ENCODE results near the gene RAB20. TPM values are rescaled to one million over a fixed set of nuclear protein-coding genes. Genes with fewer than 3 reads are reported as not detected.

RAB20 gene
- total RNA-seq, 1 donor from 2014 or later = 13.8 TPM

DNA sequence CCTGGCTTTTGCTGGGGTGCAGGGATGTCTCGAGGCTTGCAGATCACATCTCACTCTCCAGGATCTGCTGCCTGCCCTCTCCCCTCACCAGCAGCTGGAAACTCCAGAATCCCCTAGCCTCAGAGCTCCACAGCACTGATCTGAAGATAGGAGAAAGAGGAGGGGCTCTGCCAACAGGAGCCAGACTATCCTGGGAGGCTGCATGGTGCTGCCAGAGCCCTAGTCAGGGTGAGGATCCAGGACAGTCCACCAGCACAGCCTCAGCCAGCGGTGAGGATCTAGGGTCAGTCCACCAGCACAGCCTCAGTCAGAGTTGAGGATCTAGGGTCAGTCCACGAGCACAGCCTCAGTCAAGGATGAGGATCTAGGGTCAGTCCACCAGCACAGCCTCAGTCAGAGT lies 65.2 kb downstream of the RAB20 start:
- Histone ChIP-seq H3K9me3 (replicated peaks) (no peaks in the 10 kb centered on the region), H3K4me3 (no peak overlapping the region), H3K36me3 (peaks cover 94% of the 10 kb centered on the region), H3K27ac (replicated peaks) (no peak overlapping the region), H3K4me1 (no peaks in the 10 kb centered on the region), H3K27me3 (ENCODE audit: low read depth) (no peaks in the 10 kb centered on the region)
- TF ChIP-seq, protein P1, sequence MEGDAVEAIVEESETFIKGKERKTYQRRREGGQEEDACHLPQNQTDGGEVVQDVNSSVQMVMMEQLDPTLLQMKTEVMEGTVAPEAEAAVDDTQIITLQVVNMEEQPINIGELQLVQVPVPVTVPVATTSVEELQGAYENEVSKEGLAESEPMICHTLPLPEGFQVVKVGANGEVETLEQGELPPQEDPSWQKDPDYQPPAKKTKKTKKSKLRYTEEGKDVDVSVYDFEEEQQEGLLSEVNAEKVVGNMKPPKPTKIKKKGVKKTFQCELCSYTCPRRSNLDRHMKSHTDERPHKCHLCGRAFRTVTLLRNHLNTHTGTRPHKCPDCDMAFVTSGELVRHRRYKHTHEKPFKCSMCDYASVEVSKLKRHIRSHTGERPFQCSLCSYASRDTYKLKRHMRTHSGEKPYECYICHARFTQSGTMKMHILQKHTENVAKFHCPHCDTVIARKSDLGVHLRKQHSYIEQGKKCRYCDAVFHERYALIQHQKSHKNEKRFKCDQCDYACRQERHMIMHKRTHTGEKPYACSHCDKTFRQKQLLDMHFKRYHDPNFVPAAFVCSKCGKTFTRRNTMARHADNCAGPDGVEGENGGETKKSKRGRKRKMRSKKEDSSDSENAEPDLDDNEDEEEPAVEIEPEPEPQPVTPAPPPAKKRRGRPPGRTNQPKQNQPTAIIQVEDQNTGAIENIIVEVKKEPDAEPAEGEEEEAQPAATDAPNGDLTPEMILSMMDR (IDR thresholded peaks at IDR 0.05; ENCODE audit: borderline replicate concordance) = no peak
- no peak for DNase-seq
- intact Hi-C loops (cut with micrococcal nuclease) = no loop called here

DNA sequence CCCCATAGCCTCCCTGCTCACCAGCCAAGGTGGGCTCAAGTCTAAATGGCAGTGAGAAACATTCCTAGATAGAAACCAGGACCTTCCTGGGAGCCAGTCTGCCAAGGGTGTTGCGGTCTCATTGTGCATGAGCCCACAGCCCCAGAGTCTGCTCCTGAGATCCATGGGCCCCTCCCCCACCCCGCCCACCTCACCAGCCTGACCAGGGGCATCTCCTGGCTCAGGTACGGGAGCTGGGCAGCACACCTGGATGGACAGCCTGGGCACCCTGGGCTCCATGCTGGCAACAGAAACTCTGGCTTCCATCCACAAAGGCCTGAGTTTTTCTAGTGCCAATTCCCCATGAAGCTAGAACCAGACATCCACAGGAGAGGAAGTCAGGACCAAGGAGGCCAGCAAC lies 65.6 kb downstream of the RAB20 start:
- intact Hi-C loops (cut with micrococcal nuclease) = no loop called here

DNA sequence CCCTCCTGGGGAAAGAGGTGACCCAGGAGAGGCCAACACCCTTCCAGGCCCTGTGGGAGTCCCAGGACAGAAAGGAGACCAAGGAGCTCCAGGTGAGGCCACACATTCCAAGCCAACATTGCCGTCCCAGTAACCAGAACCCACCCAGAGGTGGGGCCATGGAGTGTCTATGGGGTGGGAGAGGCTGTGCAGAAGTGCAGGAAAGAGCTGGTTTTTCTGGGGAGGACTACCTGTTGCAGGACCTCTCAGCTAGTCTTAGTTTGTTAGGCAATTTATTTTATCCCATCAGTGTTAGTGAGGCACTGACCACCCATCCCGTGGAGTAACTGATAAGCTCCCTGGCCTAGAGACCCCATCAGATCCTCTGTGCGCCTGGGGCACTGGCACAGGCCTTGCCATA lies 66.1 kb downstream of the RAB20 start:
- intact Hi-C loops (cut with micrococcal nuclease) = no loop called here
- Histone ChIP-seq H3K4me1 (no peaks in the 10 kb centered on the region), H3K4me3 (no peak overlapping the region), H3K9me3 (replicated peaks) (no peaks in the 10 kb centered on the region), H3K27me3 (ENCODE audit: low read depth) (no peaks in the 10 kb centered on the region), H3K36me3 (peaks cover 94% of the 10 kb centered on the region), H3K27ac (replicated peaks) (no peak overlapping the region)
- DNase-seq = no peak
- TF ChIP-seq, protein P1 (IDR thresholded peaks at IDR 0.05; ENCODE audit: borderline replicate concordance) = no peak

More for the DNA sequence above, 65.6 kb downstream of the RAB20 start:
- Histone ChIP-seq H3K27me3 (ENCODE audit: low read depth) (no peaks in the 10 kb centered on the region), H3K4me1 (no peaks in the 10 kb centered on the region), H3K9me3 (replicated peaks) (no peaks in the 10 kb centered on the region), H3K36me3 (peaks cover 94% of the 10 kb centered on the region), H3K27ac (replicated peaks) (no peak overlapping the region), H3K4me3 (no peak overlapping the region)
- TF ChIP-seq, protein P1 (IDR thresholded peaks at IDR 0.05; ENCODE audit: borderline replicate concordance) = no peak
- no peak for DNase-seq

DNA sequence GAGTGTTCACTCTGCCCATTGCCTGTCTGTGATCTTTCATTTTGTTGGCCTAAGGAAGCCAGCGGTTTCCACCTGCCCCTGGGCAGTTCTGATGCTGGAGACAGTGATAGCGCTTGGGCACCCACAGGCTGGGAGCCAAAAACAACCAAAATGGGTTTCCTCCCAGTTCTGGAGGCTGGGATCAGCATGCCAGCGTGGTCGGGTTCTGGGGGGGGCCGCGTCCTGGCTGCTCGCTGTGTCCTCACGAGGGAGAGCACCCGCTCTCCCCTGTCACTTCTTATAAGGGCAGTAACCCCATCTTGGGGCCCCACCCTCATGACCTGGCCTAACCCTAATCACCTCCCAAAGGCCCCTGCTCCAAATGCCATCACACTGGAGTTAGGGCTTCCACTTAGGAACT lies 67.9 kb downstream of the RAB20 start:
- H3K4me1 ChIP-seq = no peaks in the 10 kb centered on the region
- H3K27me3 ChIP-seq (ENCODE audit: low read depth) = no peaks in the 10 kb centered on the region
- TF ChIP-seq, protein P1 (IDR thresholded peaks at IDR 0.05; ENCODE audit: borderline replicate concordance) = no peak
- intact Hi-C loops (cut with micrococcal nuclease) = no loop called here
- peaks cover 94% of the 10 kb centered on the region for H3K36me3 ChIP-seq
- DNase-seq = no peak
- H3K4me3 ChIP-seq = no peak overlapping the region
- H3K9me3 ChIP-seq (replicated peaks) = no peaks in the 10 kb centered on the region
- no peak overlapping the region for H3K27ac ChIP-seq (replicated peaks)

DNA sequence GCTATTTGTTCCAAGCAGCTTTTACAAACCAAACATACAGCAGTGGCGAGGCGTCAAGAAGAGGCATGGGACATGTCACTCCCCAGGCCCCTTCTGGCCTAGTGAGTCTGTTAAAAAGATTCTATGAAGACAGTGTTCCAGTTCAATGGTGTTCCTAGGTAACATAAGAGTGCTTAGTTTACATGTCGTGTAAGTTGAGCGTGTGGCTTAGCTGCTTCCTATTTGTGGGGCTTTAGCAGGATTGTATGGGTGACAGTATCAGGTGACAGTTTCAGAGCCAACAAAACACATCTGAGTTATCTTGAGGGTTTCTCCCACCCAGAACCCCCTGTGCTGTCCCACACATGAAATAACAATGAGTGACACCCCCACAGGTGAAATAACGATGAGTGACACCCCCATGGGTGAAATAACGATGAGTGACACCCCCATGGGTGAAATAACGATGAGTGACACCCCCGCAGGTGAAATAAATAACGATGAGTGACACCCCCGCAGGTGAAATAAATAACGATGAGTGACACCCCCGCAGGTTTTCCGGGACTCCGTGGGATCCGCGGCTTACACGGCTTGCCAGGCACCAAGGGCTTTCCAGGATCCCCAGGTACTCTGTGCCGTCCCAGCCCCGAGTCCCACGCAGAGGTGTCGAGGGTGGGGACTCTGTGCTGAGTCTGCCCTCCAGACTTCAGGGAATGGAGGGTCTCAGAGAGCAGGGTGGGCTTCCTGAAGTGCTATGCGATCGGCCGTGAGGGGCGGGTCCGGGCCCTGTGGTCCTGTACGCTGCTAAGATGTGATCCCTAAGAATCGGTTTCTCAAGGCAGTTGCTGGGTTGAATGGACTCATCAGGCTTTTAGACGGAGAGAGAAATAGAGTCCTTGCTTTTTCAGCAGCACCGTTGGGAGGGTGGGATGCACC lies 68.6 kb downstream of the RAB20 start:
- Histone ChIP-seq H3K9me3 (replicated peaks) (no peaks in the 10 kb centered on the region), H3K4me3 (no peak overlapping the region), H3K4me1 (no peaks in the 10 kb centered on the region), H3K27me3 (ENCODE audit: low read depth) (no peaks in the 10 kb centered on the region), H3K36me3 (peaks cover 94% of the 10 kb centered on the region), H3K27ac (replicated peaks) (no peak overlapping the region)
- TF ChIP-seq, protein P1 (IDR thresholded peaks at IDR 0.05; ENCODE audit: borderline replicate concordance) = no peak
- DNase-seq = no peak
- intact Hi-C loops (cut with micrococcal nuclease) = no loop called here

Measured in left ventricle myocardium inferior (tissue), 1 donor.